Measurements from ENCODE around the gene FUT6.

The FUT6 gene

GRCh38 chr19:5804516-5805461 lies 34.7 kb downstream of the FUT6 start, which contains the start of gene NRTN:
TSS of gene NRTN (plus strand) at chr19:5805067. CDS start at chr19:5824166, 19,099 bp downstream.
- DNase-seq: peak in 2 of 4 experiments; percentile 26 to 29

- DNase-seq: peak; percentile 74 to 89 (median 82)
Observed at GRCh38 chr19:5803752-5804515, 35.6 kb downstream of the FUT6 start.

- no peak for DNase-seq
Observed at GRCh38 chr19:5803441-5803751, 36.1 kb downstream of the FUT6 start.

- DNase-seq: no peak
Observed at GRCh38 chr19:5801796-5802619, 37.5 kb downstream of the FUT6 start.

- DNase-seq: no peak
Observed at GRCh38 chr19:5800361-5801270, 38.9 kb downstream of the FUT6 start.

- DNase-seq: no peak
Observed at GRCh38 chr19:5799247-5800241, 40.0 kb downstream of the FUT6 start.

GRCh38 chr19:5798244-5798643 lies 41.3 kb downstream of the FUT6 start:
- no peak for DNase-seq

GRCh38 chr19:5795382-5795919 lies 44.1 kb downstream of the FUT6 start:
- no peak for DNase-seq

GRCh38 chr19:5793188-5793587 lies 46.3 kb downstream of the FUT6 start:
- no peak for DNase-seq

- no peak for DNase-seq
Observed at GRCh38 chr19:5792224-5792623, 47.3 kb downstream of the FUT6 start.

- DNase-seq: peak; percentile 90 to 95 (median 91)
Observed at GRCh38 chr19:5790559-5791520, 48.7 kb downstream of the FUT6 start, which contains the start of gene DUS3L. TSS of gene DUS3L (minus strand) at chr19:5791163. CDS start at chr19:5791141, 22 bp downstream.

- DNase-seq: no peak
Observed at GRCh38 chr19:5789886-5790558, 49.5 kb downstream of the FUT6 start.

GRCh38 chr19:5789351-5789761 lies 50.1 kb downstream of the FUT6 start:
- DNase-seq: no peak

- DNase-seq: no peak
Observed at GRCh38 chr19:5788422-5788821, 51.1 kb downstream of the FUT6 start.

- no peak for DNase-seq
Observed at GRCh38 chr19:5787409-5788182, 51.9 kb downstream of the FUT6 start.

- DNase-seq: no peak
Observed at GRCh38 chr19:5786593-5787408, 52.7 kb downstream of the FUT6 start.

- DNase-seq: no peak
Observed at GRCh38 chr19:5785423-5785822, 54.1 kb downstream of the FUT6 start.
